ENCODE results near the gene TRMT44. TPM values are rescaled to one million over a fixed set of nuclear protein-coding genes. Genes with fewer than 3 reads are reported as not detected.

The TRMT44 gene
- total and polyA plus RNA-seq, 8 donors, result 1.8 to 39.7 (median 8.4) TPM

- peaks cover 16 to 78% (median 72%) of the 10 kb centered on the region in 4 donors for H3K36me3 ChIP-seq
- peaks cover 0 to 41% (median 21%) of the 10 kb centered on the region in 4 donors for H3K4me1 ChIP-seq
- TF ChIP-seq POLR2A (IDR thresholded peaks at IDR 0.05) (no peak), EP300 (IDR thresholded peaks at IDR 0.05) (no peak), CTCF (IDR thresholded peaks at IDR 0.05) (no peak), POLR2AphosphoS5 (IDR thresholded peaks at IDR 0.05) (no peak)
- no peaks in the 10 kb centered on the region for H3K9me3 ChIP-seq
- 88 to 96% (median 91%) methylated on average over 9 of the region's 9 CpGs for WGBS, 5 donors
- H3K27ac ChIP-seq, result no peak overlapping the region
- H3K4me3 ChIP-seq, result no peak overlapping the region
- intact Hi-C loops (cut with DNase I; ENCODE audit: low total_unique reads), result no loop called here
- no peak for DNase-seq
- H3K27me3 ChIP-seq, result no peaks in the 10 kb centered on the region
Measured at GRCh38 chr4:8398347-8398746, 42.2 kb upstream of the TRMT44 start.

GRCh38 chr4:8399298-8399697 is 41.3 kb upstream of the TRMT44 start:
- Histone ChIP-seq H3K9me3 (no peaks in the 10 kb centered on the region), H3K4me1 (peaks cover 0 to 36% (median 16%) of the 10 kb centered on the region in 4 donors), H3K4me3 (no peak overlapping the region), H3K36me3 (peaks cover 16 to 78% (median 73%) of the 10 kb centered on the region in 4 donors), H3K27me3 (no peaks in the 10 kb centered on the region), H3K27ac (no peak overlapping the region)
- intact Hi-C loops (cut with DNase I; ENCODE audit: low total_unique reads), result no loop called here
- TF ChIP-seq EP300 (IDR thresholded peaks at IDR 0.05) (no peak), POLR2A (IDR thresholded peaks at IDR 0.05) (no peak), CTCF (IDR thresholded peaks at IDR 0.05) (no peak), POLR2AphosphoS5 (IDR thresholded peaks at IDR 0.05) (no peak)
- DNase-seq, result no peak
- 82 to 95% (median 92%) methylated on average over 7 to 15 of the region's 15 CpGs for whole genome bisulfite sequencing, 5 donors

GRCh38 chr4:8400632-8401325 is 39.8 kb upstream of the TRMT44 start:
- Histone ChIP-seq H3K27ac (no peak overlapping the region), H3K4me1 (peaks cover 0 to 31% (median 10%) of the 10 kb centered on the region in 4 donors), H3K4me3 (no peak overlapping the region), H3K36me3 (peaks cover 25 to 81% (median 74%) of the 10 kb centered on the region in 4 donors), H3K9me3 (no peaks in the 10 kb centered on the region), H3K27me3 (no peaks in the 10 kb centered on the region)
- intact Hi-C loops (cut with DNase I; ENCODE audit: low total_unique reads), result no loop called here
- DNase-seq, result no peak
- TF ChIP-seq POLR2A (IDR thresholded peaks at IDR 0.05), result no peak
- TF ChIP-seq EP300 (IDR thresholded peaks at IDR 0.05), result no peak
- 90 to 95% (median 95%) methylated on average over 12 to 13 of the region's 13 CpGs for WGBS, 5 donors

- Histone ChIP-seq H3K9me3 (no peaks in the 10 kb centered on the region), H3K27ac (peak overlapping the region in 3 of 5 donors; percentile 15 to 69 (median 50)), H3K4me1 (peaks cover 0 to 31% (median 10%) of the 10 kb centered on the region in 4 donors), H3K27me3 (no peaks in the 10 kb centered on the region), H3K4me3 (no peak overlapping the region), H3K36me3 (peaks cover 27 to 82% (median 75%) of the 10 kb centered on the region in 4 donors)
- TF ChIP-seq CTCF (IDR thresholded peaks at IDR 0.05), result no peak
- no peak for TF ChIP-seq POLR2A (IDR thresholded peaks at IDR 0.05)
- WGBS, 5 donors, result 89 to 94% (median 92%) methylated on average over 7 to 10 of the region's 10 CpGs
- DNase-seq, result no peak
- intact Hi-C loops (cut with DNase I; ENCODE audit: low total_unique reads), result no loop called here
Measured at GRCh38 chr4:8401665-8402064, 38.9 kb upstream of the TRMT44 start.

GRCh38 chr4:8402181-8402597 is 38.4 kb upstream of the TRMT44 start:
- TF ChIP-seq CTCF (IDR thresholded peaks at IDR 0.05) (no peak), POLR2A (IDR thresholded peaks at IDR 0.05) (no peak), EP300 (IDR thresholded peaks at IDR 0.05) (no peak), POLR2AphosphoS5 (IDR thresholded peaks at IDR 0.05) (peak in 1 of 3 donors; percentile 38)
- intact Hi-C loops (cut with DNase I; ENCODE audit: low total_unique reads), result no loop called here
- H3K27me3 ChIP-seq, result no peaks in the 10 kb centered on the region

More at GRCh38 chr4:8402181-8402597, 38.4 kb upstream of the TRMT44 start:
- Histone ChIP-seq H3K4me1 (peaks cover 0 to 31% (median 10%) of the 10 kb centered on the region in 4 donors), H3K27ac (peak overlapping the region in 4 of 5 donors; percentile 15 to 69 (median 54)), H3K4me3 (no peak overlapping the region), H3K9me3 (no peaks in the 10 kb centered on the region), H3K36me3 (peaks cover 27 to 82% (median 73%) of the 10 kb centered on the region in 4 donors)
- WGBS, 5 donors, result 70 to 94% (median 73%) methylated on average over 11 of the region's 11 CpGs
- no peak for DNase-seq

Data from stomach (tissue), 9 donors.